Fibroblast of lung (primary cell): Measurements from ENCODE around the gene TMPRSS5.

ENCODE experiments used
- EZH2 ChIP-seq: IDR thresholded peaks from 2 replicates; pipeline ENCODE4 v1.5.1; 2012; ENCODE audit warnings: low read length, control low read depth, mild to moderate bottlenecking; ENCODE audit errors: missing control alignments
- TF ChIP-seq, protein P1 (sequence below), 2 donors: IDR thresholded peaks in 1 of 2; conservative IDR thresholded peaks in 1 of 2; 1 replicate in 1 of 2; 2 replicates in 1 of 2; pipeline ENCODE4 v1.5.1; 2011 to 2012; ENCODE audit warnings: low read length in 2 of 2, control low read depth in 1 of 2, inconsistent platforms in 1 of 2, low read depth in 1 of 2, mild to moderate bottlenecking in 1 of 2

GRCh38 chr11:113722221-113722620 lies 16.1 kb upstream of the TMPRSS5 start:
- TF ChIP-seq, protein P1, sequence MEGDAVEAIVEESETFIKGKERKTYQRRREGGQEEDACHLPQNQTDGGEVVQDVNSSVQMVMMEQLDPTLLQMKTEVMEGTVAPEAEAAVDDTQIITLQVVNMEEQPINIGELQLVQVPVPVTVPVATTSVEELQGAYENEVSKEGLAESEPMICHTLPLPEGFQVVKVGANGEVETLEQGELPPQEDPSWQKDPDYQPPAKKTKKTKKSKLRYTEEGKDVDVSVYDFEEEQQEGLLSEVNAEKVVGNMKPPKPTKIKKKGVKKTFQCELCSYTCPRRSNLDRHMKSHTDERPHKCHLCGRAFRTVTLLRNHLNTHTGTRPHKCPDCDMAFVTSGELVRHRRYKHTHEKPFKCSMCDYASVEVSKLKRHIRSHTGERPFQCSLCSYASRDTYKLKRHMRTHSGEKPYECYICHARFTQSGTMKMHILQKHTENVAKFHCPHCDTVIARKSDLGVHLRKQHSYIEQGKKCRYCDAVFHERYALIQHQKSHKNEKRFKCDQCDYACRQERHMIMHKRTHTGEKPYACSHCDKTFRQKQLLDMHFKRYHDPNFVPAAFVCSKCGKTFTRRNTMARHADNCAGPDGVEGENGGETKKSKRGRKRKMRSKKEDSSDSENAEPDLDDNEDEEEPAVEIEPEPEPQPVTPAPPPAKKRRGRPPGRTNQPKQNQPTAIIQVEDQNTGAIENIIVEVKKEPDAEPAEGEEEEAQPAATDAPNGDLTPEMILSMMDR (conservative IDR thresholded peaks at IDR 0.05 in 1 of 2, IDR thresholded peaks at IDR 0.05 in 1 of 2; ENCODE audit: low read depth in 1 of 2, low read length in 2 of 2) = no peak
- TF ChIP-seq EZH2 = no peak
